H9 (cell line): ENCODE measurements around the gene TERF2IP. TPM values are rescaled to one million over a fixed set of nuclear protein-coding genes. Genes with fewer than 3 reads are reported as not detected.
A peak's percentile ranks its signal among the peaks of the same experiment; 100 is the strongest.

Source experiments
- DNase-seq: peaks from one replicate; pipeline ENCODE4 v3.0.0-alpha.2; 2017
- H2AFZ ChIP-seq: one replicate; pipeline ENCODE4 v1.6.1; 2013; ENCODE audit warnings: mild to moderate bottlenecking, low read length, control low read depth, moderate library complexity
- H2AK5ac ChIP-seq: 2 replicates; pipeline ENCODE4 v1.6.1; 2013; ENCODE audit warnings: low read length, control low read depth, mixed read lengths; ENCODE audit not compliant: insufficient read length
- H2BK120ac ChIP-seq: one replicate; pipeline ENCODE4 v1.6.1; 2013; ENCODE audit warnings: low read depth, mild to moderate bottlenecking, low read length, control low read depth, inconsistent platforms; ENCODE audit not compliant: poor library complexity, severe bottlenecking
- H2BK12ac ChIP-seq: 2 replicates; pipeline ENCODE4 v1.6.1; 2013; ENCODE audit warnings: low read length, control low read depth, mixed read lengths, low read depth; ENCODE audit not compliant: insufficient read length
- H2BK15ac ChIP-seq: 2 replicates; pipeline ENCODE4 v1.6.1; 2013; ENCODE audit warnings: low read depth, low read length, control low read depth
- H2BK20ac ChIP-seq: one replicate; pipeline ENCODE4 v1.6.1; 2013; ENCODE audit warnings: low read depth, mild to moderate bottlenecking, low read length, control low read depth, inconsistent platforms; ENCODE audit not compliant: poor library complexity, severe bottlenecking
- H2BK5ac ChIP-seq: 2 replicates; pipeline ENCODE4 v1.6.1; 2013; ENCODE audit warnings: low read length, control low read depth, mixed read lengths; ENCODE audit not compliant: insufficient read length
- H3K14ac ChIP-seq: 2 replicates; pipeline ENCODE4 v1.6.1; 2013; ENCODE audit warnings: low read length, control low read depth; ENCODE audit not compliant: insufficient read depth
- H3K18ac ChIP-seq: 2 replicates; pipeline ENCODE4 v1.6.1; 2013; ENCODE audit warnings: low read depth, mild to moderate bottlenecking, mixed read lengths, low read length, control low read depth; ENCODE audit not compliant: insufficient read length
- H3K23ac ChIP-seq: 2 replicates; pipeline ENCODE4 v1.6.1; 2013; ENCODE audit warnings: low read length, control low read depth, mixed read lengths, low read depth; ENCODE audit not compliant: insufficient read length
- H3K23me2 ChIP-seq: 2 replicates; pipeline ENCODE4 v1.6.1; 2013; ENCODE audit warnings: low read depth, mild to moderate bottlenecking, mixed read lengths, low read length, control low read depth; ENCODE audit not compliant: insufficient read length, poor library complexity, severe bottlenecking
- H3K27ac ChIP-seq: 2 replicates; pipeline ENCODE4 v1.5.1; 2013; ENCODE audit warnings: low read length, control low read depth, mixed read lengths, low read depth; ENCODE audit not compliant: insufficient read length
- H3K27me3 ChIP-seq: 2 replicates; pipeline ENCODE4 v1.6.1; 2013; ENCODE audit warnings: low read length, control low read depth, inconsistent platforms; ENCODE audit not compliant: insufficient read depth
- H3K4ac ChIP-seq: 2 replicates; pipeline ENCODE4 v1.6.1; 2013; ENCODE audit warnings: low read depth, mild to moderate bottlenecking, control low read depth, inconsistent platforms, low read length, moderate library complexity
- H3K4me1 ChIP-seq: 2 replicates; pipeline ENCODE4 v1.6.1; 2013; ENCODE audit warnings: low read length, control low read depth, inconsistent platforms; ENCODE audit not compliant: insufficient read depth
- H3K4me2 ChIP-seq: 2 replicates; pipeline ENCODE4 v1.6.1; 2013; ENCODE audit warnings: low read length, control low read depth, mixed read lengths; ENCODE audit not compliant: insufficient read length, insufficient read depth
- H3K56ac ChIP-seq: 2 replicates; pipeline ENCODE4 v1.6.1; 2013; ENCODE audit warnings: low read depth, mild to moderate bottlenecking, mixed read lengths, low read length, control low read depth; ENCODE audit not compliant: insufficient read length
- H3K79me1 ChIP-seq: 2 replicates; pipeline ENCODE4 v1.6.1; 2013; ENCODE audit warnings: low read depth, mild to moderate bottlenecking, moderate library complexity, low read length, control low read depth, inconsistent platforms; ENCODE audit not compliant: insufficient read depth, poor library complexity, severe bottlenecking
- H3K79me2 ChIP-seq: 2 replicates; pipeline ENCODE4 v1.6.1; 2013; ENCODE audit warnings: low read length, control low read depth, inconsistent platforms; ENCODE audit not compliant: insufficient read depth
- H3K9ac ChIP-seq: 2 replicates; pipeline ENCODE4 v1.6.1; 2013; ENCODE audit warnings: low read length, control low read depth, mixed read lengths; ENCODE audit not compliant: insufficient read length; ENCODE audit errors: extremely low read depth
- H3K9me3 ChIP-seq: one replicate; pipeline ENCODE4 v1.6.1; 2013; ENCODE audit warnings: low read depth, low read length, inconsistent platforms; ENCODE audit not compliant: control insufficient read depth
- H3T11ph ChIP-seq: one replicate; pipeline ENCODE4 v1.6.1; 2013; ENCODE audit warnings: mild to moderate bottlenecking, low read length, control low read depth, inconsistent platforms
- H4K20me1 ChIP-seq: one replicate; pipeline ENCODE4 v1.6.1; 2013; ENCODE audit not compliant: control insufficient read depth, insufficient read length, insufficient read depth
- H4K5ac ChIP-seq: 2 replicates; pipeline ENCODE4 v1.6.1; 2013; ENCODE audit warnings: low read depth, mild to moderate bottlenecking, mixed read lengths, low read length, control low read depth; ENCODE audit not compliant: insufficient read length
- H4K8ac ChIP-seq: replicated peaks from 2 replicates; pipeline ENCODE4 v1.6.1; 2013; ENCODE audit warnings: low read length, control low read depth, mixed read lengths, low read depth; ENCODE audit not compliant: insufficient read length
- H4K91ac ChIP-seq: 2 replicates; pipeline ENCODE4 v1.6.1; 2013; ENCODE audit warnings: low read depth, mild to moderate bottlenecking, moderate library complexity, mixed read lengths, low read length, control low read depth; ENCODE audit not compliant: insufficient read length
- H3K27ac Mint-ChIP-seq, 3 experiments: 2 replicates in 2 of 3; 3 replicates in 1 of 3; pipeline ENCODE4 v1.8.0; 2020 to 2021; ENCODE audit warnings: mixed read lengths in 3 of 3, mild to moderate bottlenecking in 1 of 3, moderate library complexity in 1 of 3
- H3K27me3 Mint-ChIP-seq: 2 replicates; pipeline ENCODE4 v1.8.0; 2021; ENCODE audit warnings: low read depth, mild to moderate bottlenecking, moderate library complexity, mixed read lengths
- H3K36me3 Mint-ChIP-seq, 3 experiments: 2 replicates in 2 of 3; 3 replicates in 1 of 3; pipeline ENCODE4 v1.8.0; 2020 to 2021; ENCODE audit warnings: low read depth in 3 of 3, mixed read lengths in 3 of 3; ENCODE audit not compliant: insufficient read depth in 1 of 3
- H3K4me1 Mint-ChIP-seq, 2 experiments: 2 replicates each; pipeline ENCODE4 v1.8.0; 2020; ENCODE audit warnings: mixed read lengths in 2 of 2
- H3K4me3 Mint-ChIP-seq, 2 experiments: 2 replicates in 1 of 2; 3 replicates in 1 of 2; pipeline ENCODE4 v1.8.0; 2020 to 2021; ENCODE audit warnings: mild to moderate bottlenecking in 2 of 2, mixed read lengths in 2 of 2, moderate library complexity in 1 of 2
- H3K9me3 Mint-ChIP-seq, 2 experiments: 2 replicates in 1 of 2; 3 replicates in 1 of 2; pipeline ENCODE4 v1.8.0; 2020; ENCODE audit warnings: mild to moderate bottlenecking in 2 of 2, mixed read lengths in 2 of 2, moderate library complexity in 1 of 2
- CTCF ChIP-seq: fragments of 200-600 bp; sonication (generic); conservative IDR thresholded peaks from 3 replicates; pipeline ENCODE4 v1.8.0; 2021; ENCODE audit warnings: antibody characterized with exemption, mild to moderate bottlenecking
- WGBS: extraction: QIAGEN DNeasy Blood & Tissue Kit; methylation state at CpG from one replicate; pipeline ENCODE4 v1.1.7; 2013; ENCODE audit warnings: missing lambda C conversion rate, low lambda C conversion rate, mixed read lengths; ENCODE audit not compliant: insufficient read length; ENCODE audit errors: extremely low coverage; 5-methylcytosine and 5-hydroxymethylcytosine counted together
- total RNA-seq: library from RNA; stranded (reverse); gene quantifications from 2 replicates; pipeline ENCODE4 v1.2.1, GENCODE V29; 2021

The TERF2IP gene
- total RNA-seq, 1 experiment from 2014 or later, result 15.6 TPM

GRCh38 chr16:75653922-75654321 is 6.3 kb downstream of the TERF2IP start:
- Histone ChIP-seq H4K91ac (no peak overlapping the region), H2BK20ac (no peak overlapping the region), H3K27me3 (no peaks in the 10 kb centered on the region), H2BK120ac (no peak overlapping the region), H3K4me2 (no peak overlapping the region), H2AFZ (no peak overlapping the region), H2BK12ac (no peak overlapping the region), H3K79me2 (peaks cover 13% of the 10 kb centered on the region; the same call in 1 of the 2 replicates), H3K4ac (no peak overlapping the region), H3K23me2 (peaks cover 4% of the 10 kb centered on the region), H3K14ac (no peak overlapping the region), H3K9ac (no peak overlapping the region), H3K9me3 (no peaks in the 10 kb centered on the region), H3T11ph (no peak overlapping the region), H2AK5ac (no peak overlapping the region), H4K8ac (no peak overlapping the region), H3K79me1 (no peaks in the 10 kb centered on the region), H3K18ac (no peak overlapping the region), H3K56ac (no peak overlapping the region), H2BK15ac (no peak overlapping the region), H2BK5ac (no peak overlapping the region), H3K4me1 (no peaks in the 10 kb centered on the region), H3K23ac (no peak overlapping the region), H4K20me1 (no peaks in the 10 kb centered on the region), H4K5ac (no peak overlapping the region), H3K27ac (no peak overlapping the region)
- no peak overlapping the region for H3K4me3 Mint-ChIP-seq
- H3K36me3 Mint-ChIP-seq, result peaks cover 17 to 41% (median 39%) of the 10 kb centered on the region in 3 experiments; a peak in 6 of 7 replicates
- DNase-seq, result no peak
- H3K27ac Mint-ChIP-seq, result peak overlapping the region in 1 of 3 experiments; percentile 18; a peak in 3 of 7 replicates
- WGBS, result no CpG with 5 or more reads among the region's 1 CpG
- H3K4me1 Mint-ChIP-seq, result peaks cover 16% of the 10 kb centered on the region in 2 experiments
- H3K9me3 Mint-ChIP-seq, result no peaks in the 10 kb centered on the region
- H3K27me3 Mint-ChIP-seq, result no peaks in the 10 kb centered on the region
- TF ChIP-seq CTCF, result no peak
